ENCODE data around the gene ZFHX3.

ZFHX3 gene

DNA sequence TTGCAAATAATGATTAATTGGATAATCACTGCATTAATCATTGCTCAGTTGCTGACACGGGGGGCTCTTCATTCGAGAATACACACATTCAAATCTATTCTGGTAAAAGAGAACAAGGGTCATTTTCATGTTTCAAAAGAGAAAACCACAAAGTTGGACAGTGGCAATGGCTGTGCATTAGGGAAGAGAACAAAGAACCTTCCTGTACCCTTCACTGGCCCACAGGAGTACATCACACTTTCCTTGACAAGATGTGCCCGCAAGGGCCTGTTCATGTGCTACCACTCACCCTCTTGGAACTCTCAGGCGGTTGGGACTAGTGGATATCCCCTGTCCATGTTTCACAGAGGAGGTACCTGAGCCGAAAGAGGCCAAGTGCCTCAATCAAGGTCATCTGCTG lies 223.2 kb downstream of the ZFHX3 start:
- no peak for DNase-seq (ENCODE audit: low read depth)

DNA sequence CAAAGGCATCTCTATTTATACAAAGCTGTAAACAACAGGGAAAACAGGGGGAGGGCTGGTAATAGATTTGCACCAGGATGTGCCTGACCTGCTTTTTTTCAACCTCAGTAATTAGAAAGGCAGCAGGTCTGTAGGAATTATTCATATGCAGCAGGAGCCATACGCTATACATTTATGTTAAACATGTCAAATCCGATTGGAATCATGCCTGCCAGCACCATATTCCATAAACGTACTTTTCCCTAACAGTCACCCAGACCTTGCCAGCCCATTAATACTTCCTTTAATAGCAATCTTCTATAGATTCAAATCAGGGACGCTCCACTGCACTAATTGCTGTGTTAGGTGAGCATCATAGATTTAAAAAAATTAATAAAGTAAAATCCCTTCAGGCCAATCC lies 223.9 kb downstream of the ZFHX3 start:
- DNase-seq (ENCODE audit: low read depth) = no peak

DNA sequence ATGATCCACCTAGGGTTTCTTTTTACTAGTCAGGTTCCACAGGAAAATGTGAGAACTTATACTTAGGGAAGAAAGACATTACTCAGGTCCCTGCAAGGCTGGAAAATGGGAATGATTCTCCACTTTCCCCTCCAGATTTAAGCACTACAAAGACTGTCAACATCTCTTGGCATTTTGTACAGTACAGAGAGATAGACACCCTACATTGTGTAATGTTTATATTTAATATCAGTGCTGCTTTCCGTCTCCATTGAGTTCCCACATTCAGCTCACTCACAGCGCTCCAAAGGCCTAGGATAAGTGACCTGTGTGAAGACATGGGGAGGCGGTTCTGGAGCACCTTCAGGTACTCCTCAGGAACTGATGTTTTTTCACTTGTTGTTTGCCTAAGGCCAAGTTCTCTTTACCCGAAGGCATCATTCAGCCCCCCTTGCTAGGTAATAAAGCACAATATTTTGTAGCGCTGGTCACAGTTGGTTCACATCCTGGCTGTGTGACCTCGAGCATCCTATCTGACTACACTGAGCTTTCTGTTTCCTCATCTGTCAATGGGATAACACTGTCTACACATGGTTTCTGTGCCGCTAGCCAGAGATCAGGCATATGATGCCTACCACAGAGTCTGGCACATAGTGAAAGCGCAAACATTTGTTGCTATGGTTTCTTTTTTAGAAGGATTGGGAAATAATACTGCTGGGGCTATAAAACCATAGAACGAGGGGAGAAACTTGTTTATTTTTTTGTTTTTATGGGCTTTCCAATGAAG lies 226.6 kb downstream of the ZFHX3 start:
- no peak for DNase-seq (ENCODE audit: low read depth)

DNA sequence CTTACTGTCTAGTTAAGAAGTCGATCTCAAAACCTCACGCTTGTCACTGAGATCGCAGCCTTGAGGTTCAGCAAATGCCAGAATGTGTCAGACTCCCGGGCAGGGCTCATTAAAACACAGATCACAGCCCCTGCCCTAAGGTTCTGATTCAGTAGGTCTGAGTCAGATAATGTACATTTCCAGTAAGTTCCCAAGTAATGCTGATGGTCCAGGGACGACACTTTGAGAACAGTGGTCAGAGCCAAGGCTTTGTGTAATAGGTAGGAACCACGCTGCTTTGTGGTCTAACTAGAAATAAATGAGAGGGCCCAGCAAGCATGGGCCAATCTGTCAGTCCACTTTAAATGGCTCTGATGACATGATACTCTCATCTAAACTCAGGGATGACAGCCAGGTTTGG lies 228.6 kb downstream of the ZFHX3 start:
- no peak for DNase-seq (ENCODE audit: low read depth)

DNA sequence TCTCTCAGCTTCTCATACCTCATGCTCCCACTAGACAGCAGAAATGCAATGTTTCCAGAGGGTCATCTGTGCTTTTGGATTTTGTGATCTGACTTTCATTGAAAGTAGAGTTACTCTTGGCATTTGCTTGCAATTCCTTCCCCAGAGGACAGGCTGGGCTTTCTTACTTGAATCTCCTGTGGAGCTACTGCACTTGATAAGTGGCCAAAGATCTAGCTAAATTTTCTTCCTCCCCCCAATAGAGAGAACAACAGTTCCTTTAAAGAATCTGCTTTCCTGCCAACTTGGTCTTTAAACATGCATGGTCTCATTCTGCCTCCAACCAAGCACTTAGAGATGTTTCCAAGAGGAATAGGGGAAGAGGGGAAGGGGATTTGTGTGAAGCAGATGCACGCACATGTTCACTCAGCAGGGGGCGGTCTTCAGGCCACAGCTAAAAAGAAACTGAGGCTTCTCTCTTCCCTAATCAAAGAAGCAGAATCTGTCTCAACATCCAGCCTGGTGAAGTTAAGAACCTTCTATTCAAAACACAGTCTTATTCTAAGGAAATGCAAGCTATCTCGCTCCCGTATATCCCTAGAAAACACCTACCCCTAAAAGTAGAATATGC lies 229.6 kb downstream of the ZFHX3 start:
- no peak for DNase-seq (ENCODE audit: low read depth)

DNA sequence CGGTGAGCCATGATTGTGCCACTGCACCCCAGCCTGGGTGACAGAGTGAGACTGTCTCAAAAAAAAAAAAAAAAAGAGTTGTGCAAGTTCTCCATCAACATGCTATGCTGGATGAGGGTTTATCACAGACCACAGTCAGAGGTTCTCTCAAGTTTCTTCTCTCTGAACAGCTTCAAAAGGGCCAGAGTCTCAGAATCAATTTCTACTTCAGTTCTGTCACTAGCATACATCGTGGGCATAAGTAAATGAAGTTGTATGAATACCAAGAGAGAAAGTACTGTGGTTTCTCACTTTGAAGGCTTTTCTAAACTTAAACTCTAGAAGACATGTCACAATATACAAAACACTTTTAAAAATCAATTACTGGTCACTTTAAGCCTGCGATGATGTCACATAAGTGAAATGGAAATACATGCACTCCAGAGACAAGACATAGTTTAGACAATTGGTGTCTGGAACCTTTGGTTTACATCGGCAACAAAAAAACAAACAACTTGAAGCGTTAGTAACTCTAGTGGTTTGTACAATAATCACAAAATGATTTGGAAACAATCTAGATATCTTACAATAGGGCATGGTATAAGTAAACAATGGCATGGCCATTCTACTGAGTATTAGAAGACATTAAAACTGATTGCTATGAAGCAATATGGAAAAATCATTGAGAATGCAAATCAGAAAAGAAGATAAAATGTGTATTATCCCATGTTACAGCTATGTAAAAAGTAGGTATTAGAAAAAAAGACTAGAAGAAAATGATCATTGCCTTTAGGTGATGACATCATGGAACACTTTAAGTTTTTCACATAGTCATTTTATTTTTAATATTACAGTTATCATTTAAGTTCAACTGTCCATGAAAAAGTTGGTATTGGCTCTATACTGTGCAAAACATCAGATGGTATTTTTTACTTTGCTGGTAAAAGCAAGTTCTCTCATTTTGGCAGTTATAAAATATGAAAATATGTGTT lies 232.3 kb downstream of the ZFHX3 start:
- no peak for DNase-seq (ENCODE audit: low read depth)

DNA sequence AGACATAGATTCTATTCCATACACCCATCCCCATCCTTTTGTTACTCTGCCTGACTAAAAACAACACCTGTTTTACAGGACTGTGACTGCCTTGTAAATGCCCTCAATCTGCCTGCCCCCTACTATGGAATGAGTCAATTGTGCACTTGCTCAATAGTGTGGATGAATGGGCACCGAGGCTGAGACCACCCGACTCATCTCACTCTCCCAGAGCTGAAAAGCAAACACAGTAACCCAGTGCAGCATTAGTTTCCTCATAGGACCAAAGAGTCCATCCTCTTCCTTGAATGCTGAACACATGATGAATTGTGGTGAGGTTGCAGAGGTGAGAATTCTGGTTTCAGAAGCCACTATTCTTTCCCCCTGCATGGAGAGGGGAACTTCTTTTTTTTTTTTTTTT lies 233.7 kb downstream of the ZFHX3 start:
- no peak for DNase-seq (ENCODE audit: low read depth)

DNA sequence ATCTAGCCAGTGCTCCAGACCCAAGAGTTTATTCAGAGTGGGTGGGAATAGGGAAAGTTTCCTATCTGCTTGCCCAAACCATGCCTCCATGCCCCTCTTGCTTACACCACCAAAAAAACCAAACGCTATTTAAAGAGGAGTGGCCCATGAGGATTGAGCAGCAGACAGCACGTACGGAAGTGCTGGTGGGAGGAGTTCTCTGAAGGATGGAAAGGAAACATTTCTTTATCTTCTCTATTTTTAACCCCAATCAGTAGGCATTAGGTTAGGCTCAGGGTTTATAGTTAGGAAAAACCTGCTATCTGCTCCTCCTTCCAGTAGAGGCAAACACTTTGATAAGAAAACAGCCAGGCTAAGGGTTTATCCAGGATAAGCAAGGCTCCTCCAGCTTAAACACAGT lies 235.3 kb downstream of the ZFHX3 start:
- DNase-seq (ENCODE audit: low read depth) = no peak

DNA sequence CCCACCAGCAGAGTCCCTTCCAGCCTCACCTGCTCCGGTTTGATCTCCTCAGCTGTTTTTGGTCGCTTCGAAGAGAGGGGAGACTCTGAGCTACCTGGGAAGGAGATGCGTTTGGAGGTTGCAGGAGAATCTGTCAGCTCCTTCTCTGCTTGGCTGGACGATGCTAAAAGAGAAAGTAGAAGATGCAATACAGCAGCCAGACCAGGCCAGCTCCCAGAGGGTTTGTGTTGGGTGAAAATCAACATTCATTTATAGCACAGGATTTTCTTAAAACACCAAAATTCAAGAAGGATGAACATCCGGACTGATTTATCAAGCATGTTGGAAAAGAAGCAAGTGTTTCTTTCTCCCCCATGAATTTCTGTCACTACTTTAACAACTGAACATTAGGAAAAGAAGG lies 236.1 kb downstream of the ZFHX3 start:
- no peak for DNase-seq (ENCODE audit: low read depth)

DNA sequence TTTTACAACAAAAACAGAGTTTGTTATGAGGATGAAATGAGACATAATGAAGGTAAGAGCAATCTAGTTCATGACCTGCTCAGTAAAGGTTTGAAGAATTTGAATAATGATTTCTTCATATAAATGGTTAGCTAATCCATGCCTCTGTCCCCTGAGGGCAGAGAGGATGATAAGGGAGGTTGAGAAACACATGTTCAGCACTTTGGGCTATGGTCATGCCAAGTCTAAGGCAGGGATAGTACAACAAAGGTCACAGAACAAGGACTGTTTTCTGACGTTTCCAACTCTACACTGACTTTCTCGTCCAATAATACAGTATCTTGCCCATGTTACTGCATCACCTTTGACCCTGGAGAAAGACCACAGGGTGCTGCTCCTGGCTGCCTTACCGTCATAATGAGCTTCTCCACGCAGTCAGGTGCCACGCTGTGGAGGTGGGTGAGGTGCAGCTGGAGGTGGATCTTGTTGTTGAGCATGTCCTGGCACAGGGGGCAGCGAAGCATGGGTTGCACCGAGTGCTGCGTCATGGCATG lies 236.7 kb downstream of the ZFHX3 start:
- no peak for DNase-seq (ENCODE audit: low read depth)

DNA sequence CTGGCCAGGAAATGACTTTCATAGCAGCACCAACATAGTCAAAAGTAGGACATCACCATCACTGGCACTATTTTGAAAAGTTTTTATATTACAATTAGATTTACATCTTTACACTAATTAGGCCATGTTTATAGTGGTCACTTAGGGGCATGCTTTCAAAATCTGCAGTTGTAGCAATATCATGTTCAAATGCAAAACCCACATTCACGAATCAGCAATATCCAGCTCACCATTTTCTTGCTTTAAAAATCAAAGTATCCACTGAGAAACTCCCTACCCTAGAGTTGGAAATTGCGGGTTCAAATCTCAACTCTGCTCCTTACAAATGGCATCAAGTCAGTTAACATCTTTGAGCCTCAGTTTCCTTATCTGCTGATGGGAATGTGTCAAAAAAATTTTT lies 237.4 kb downstream of the ZFHX3 start:
- no peak for DNase-seq (ENCODE audit: low read depth)

DNA sequence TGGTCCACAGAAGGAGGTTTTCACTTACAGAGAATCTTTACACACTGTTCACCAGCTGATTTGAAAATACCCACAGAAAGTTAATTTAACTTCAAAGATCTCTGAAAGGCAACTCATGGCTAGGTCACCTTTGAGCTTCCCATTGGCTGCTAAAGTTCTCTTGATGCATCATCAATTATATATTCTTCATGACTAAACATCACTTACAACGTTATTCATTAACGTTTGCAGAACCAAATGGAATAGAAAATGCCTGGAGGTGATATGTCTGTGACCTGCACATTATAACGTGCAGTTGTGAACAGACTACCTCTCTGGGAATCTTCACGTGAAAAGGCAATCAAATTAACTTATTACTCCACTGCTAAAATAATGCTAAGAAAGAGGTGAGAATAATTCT lies 238.5 kb downstream of the ZFHX3 start:
- DNase-seq (ENCODE audit: low read depth) = no peak

DNA sequence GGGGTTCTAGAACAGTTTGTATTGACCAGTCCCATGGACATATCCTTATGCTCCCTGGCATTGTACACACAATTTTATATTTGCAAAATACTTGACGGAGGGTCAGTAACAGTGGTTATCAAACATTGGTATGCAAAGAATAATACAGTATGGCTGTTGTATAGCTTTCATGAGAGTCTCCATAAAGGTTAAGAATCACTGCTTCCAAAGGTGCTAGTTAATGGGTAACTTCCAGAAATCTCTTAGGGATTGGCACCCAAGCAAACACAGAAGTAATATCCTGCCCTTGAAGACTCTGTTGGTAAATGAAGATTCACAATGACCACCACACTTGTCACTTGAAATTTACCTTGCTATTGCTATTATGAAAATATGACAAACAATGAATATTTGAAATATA lies 239.2 kb downstream of the ZFHX3 start:
- DNase-seq (ENCODE audit: low read depth) = no peak

DNA sequence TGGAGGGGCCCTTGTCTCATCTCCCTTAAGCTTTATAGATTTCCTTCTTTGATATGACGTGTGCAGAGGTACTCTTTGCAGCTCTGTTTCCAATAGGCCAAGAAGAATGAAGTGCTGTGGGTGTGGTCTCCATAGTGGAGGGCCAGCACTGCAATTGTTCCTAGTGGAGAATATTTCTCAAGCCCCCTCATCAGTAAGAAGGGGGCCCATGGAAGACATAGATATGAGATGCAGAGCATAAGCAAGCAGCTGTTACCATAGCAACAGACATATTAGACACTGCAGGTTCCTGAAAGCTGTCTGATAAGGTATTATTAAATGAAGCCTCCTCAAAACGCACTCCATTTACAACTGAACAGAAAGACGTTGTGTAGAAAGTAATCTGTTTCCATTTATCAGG lies 240.7 kb downstream of the ZFHX3 start:
- DNase-seq (ENCODE audit: low read depth) = no peak

DNA sequence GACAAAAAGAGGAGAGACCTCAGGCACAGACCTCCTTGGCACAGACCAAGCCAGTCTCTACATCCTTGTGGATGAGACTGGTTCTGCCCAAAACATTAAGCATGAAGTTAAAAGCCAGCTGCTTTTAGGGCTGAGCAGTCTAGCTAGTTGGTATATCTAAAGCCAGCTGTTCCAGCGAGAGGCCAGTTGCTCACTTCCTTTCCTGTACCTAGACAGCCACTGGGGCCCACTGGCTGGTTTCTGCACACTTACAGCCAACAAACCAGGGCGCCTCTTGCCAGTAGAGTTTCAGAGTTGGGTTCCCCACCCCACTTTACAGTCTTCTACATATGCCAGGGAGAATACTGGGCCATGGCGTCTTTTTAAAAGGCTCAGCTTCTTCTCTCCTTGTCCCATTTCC lies 242.4 kb downstream of the ZFHX3 start:
- no peak for DNase-seq (ENCODE audit: low read depth)

DNA sequence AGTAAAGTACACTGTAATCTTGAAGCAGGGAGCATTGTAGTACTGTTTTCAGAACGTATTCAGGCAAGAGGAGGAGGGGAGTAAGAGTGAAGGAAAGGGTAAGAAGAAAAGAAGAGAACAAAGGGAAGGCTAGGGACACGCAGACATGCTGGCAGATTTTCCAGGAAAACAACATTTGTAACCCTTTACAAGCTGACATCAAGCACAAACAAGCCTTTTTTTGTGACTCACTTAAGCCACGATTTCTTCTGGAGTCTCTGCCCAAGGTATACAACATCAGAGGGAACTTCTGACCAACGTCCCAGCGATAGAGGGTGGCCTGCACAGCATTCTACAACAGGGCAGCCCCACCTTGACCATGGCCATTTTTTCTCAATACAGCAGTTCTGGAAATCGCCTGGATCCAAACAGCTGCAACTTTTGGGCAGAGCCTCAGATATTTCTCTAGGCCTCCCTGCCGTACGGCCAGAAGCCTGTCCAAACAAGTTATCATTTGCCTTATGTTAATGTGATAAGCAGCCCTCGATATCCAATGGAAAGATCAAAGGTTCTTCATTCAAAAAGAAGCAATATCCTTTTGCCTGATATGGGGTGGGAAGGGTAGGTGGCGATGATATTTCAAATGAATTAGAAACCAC lies 247.3 kb downstream of the ZFHX3 start:
- DNase-seq (ENCODE audit: low read depth) = no peak

DNA sequence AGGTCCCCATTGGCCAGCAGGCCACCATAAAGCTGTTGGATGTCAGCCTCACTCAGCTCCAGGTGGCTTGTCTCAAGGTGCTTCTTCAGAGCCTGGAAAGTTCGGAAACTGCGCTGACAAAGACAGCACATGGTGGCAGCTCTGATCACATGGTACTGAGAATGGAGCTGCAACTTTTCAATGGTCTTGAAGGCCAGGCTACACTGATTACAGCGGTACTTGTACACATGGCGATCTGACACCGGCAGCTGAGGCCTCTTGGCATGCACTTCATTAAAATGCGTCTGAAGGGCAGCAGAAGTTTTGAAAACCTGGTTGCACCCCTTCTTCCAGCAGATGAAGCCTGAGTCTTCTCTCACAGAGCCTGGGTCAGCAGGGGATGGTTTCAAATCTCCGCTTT lies 249.7 kb downstream of the ZFHX3 start:
- DNase-seq (ENCODE audit: low read depth) = no peak

DNA sequence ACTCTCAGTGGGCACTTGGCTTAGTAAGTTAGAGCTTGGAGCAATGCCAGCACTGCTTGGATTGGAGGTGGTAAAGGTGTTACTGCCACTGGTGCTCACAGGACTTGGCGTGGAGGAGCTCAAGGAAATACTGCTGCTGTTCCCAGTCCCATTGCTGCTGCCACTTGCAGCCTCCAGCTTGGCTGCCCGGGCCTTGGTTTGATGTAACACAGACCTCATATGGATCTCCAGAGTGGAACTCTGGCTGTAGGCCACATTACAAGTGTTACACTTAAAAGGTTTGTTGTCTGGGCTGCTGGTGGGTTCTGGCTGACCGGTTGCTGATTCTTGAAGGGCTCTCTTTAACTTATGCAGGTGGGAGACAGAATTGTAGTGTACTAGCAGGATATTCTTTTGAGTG lies 250.3 kb downstream of the ZFHX3 start:
- DNase-seq (ENCODE audit: low read depth) = no peak

DNA sequence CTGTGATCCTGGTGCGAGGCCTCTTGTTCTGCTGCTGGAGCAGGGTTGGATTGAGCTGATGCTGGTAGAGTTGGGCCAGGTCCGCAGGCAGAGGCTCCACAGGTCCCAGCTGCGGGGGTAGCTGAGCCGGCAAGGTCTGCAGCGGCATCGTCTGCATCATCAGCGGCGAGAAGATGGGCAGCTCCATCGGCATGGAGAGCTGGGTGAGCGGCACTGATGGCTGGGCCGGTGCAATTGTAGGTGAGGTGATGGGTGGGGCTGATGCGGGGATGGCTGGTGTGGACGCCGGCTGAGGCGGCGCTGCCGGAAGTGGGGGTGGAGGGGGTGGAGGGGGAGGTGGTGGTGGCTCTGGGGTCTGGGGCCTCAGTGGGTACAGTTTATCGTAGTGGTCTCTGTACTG lies 251.7 kb downstream of the ZFHX3 start:
- no peak for DNase-seq (ENCODE audit: low read depth)

DNA sequence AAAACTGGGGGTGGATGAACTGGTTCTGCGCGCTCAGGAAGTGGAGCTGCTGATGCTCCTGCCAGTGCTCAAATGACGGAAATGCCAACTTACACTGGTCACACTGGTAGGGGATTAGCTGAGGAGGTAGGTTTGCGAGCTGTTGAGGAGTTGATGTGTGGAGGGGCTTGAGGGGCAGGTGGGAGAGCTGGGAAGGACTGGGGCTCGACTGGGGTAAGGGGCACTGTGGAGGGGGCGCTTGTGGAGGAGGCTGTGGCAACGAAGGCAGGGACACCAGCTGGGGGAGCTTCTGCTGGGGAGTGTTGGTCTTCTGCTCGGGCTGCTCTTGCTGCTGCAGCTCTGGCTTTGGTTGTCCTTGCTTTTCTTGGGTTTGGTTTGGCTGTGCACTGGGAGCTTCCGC lies 252.9 kb downstream of the ZFHX3 start:
- DNase-seq (ENCODE audit: low read depth) = no peak

DNA sequence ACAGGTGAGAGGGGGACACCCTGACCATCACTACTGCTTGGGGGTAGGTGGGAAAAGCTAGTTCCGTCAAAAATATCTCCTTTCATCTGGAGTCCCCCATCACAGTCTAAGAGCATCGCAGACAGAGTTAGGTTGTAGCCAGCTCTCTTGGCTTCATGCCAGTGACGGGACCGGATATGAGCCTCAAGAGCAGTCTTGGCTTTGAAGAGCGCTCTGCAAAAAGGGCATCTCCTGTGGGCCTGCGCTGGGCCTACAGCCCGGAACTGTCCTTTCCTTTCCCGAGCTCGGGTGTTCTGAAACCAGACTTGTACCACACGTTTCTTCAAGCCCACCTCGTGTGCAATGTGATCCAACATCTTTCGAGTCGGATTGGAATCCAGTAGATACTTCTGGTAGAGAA lies 253.6 kb downstream of the ZFHX3 start:
- no peak for DNase-seq (ENCODE audit: low read depth)

DNA sequence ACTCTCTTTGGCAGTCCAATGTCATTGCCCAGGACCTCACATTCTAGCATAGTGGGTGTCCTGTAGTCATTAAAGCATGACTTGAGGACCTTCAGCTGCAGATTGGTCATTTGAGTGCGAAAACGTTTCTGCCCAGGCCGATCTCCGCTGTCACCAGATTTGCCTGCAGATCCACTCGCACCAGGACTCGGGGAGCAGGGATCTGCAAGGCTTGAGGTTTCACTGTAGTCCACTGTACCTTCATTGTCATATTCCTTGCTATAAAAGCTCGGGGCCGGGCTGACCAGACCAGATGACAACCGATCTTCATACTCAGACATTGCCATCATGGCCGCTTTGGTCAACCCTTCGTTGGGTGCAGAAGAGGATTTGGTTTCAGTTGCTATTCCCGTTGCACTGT lies 254.2 kb downstream of the ZFHX3 start:
- no peak for DNase-seq (ENCODE audit: low read depth)
